ENCODE results near the gene ADAM8.

DNA sequence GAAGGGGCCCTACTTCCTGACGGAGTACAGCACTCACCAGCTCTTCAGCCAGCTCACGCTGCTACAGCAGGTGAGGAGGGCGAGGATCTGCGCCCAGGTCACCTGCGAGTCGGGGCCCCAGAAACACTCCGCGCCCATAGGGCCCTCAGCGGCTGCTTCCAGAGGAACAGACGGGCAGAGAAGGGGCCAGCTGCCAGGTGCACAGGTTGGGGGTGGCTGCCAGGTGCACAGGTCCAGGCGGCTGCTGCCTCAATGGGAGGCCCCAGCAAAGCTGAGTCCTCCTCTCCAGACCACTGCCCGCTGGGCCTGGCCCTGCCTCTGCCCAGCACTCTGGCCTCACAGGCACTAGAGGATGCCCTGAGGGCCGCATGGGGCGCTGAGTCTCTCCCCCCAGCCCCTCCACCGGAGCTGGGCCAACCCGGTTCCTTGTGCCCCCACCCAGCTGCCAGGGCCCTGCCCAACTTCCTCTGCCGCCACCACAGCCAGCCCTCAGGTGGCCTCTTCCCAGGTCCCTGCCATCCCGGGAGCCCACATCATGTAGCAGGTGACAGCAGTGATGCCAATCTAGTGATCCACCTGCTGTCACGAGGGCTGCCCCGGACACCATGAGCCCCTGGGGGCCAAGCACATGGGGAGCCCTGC lies 63.7 kb downstream of the ADAM8 start:
- TF ChIP-seq, protein P1, sequence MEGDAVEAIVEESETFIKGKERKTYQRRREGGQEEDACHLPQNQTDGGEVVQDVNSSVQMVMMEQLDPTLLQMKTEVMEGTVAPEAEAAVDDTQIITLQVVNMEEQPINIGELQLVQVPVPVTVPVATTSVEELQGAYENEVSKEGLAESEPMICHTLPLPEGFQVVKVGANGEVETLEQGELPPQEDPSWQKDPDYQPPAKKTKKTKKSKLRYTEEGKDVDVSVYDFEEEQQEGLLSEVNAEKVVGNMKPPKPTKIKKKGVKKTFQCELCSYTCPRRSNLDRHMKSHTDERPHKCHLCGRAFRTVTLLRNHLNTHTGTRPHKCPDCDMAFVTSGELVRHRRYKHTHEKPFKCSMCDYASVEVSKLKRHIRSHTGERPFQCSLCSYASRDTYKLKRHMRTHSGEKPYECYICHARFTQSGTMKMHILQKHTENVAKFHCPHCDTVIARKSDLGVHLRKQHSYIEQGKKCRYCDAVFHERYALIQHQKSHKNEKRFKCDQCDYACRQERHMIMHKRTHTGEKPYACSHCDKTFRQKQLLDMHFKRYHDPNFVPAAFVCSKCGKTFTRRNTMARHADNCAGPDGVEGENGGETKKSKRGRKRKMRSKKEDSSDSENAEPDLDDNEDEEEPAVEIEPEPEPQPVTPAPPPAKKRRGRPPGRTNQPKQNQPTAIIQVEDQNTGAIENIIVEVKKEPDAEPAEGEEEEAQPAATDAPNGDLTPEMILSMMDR (IDR thresholded peaks at IDR 0.05 in 2 of 3, conservative IDR thresholded peaks at IDR 0.05 in 1 of 3; ENCODE audit: control insufficient read depth in 2 of 3, extremely low read depth in 1 of 3, insufficient read depth in 1 of 3, low read depth in 3 of 3, low read length in 3 of 3): no peak
- TF ChIP-seq POLR2AphosphoS5 (IDR thresholded peaks at IDR 0.05; ENCODE audit: low read length): no peak
- TF ChIP-seq, protein P2, sequence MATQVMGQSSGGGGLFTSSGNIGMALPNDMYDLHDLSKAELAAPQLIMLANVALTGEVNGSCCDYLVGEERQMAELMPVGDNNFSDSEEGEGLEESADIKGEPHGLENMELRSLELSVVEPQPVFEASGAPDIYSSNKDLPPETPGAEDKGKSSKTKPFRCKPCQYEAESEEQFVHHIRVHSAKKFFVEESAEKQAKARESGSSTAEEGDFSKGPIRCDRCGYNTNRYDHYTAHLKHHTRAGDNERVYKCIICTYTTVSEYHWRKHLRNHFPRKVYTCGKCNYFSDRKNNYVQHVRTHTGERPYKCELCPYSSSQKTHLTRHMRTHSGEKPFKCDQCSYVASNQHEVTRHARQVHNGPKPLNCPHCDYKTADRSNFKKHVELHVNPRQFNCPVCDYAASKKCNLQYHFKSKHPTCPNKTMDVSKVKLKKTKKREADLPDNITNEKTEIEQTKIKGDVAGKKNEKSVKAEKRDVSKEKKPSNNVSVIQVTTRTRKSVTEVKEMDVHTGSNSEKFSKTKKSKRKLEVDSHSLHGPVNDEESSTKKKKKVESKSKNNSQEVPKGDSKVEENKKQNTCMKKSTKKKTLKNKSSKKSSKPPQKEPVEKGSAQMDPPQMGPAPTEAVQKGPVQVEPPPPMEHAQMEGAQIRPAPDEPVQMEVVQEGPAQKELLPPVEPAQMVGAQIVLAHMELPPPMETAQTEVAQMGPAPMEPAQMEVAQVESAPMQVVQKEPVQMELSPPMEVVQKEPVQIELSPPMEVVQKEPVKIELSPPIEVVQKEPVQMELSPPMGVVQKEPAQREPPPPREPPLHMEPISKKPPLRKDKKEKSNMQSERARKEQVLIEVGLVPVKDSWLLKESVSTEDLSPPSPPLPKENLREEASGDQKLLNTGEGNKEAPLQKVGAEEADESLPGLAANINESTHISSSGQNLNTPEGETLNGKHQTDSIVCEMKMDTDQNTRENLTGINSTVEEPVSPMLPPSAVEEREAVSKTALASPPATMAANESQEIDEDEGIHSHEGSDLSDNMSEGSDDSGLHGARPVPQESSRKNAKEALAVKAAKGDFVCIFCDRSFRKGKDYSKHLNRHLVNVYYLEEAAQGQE (IDR thresholded peaks at IDR 0.05; ENCODE audit: low read depth, low read length): no peak
- TF ChIP-seq, protein P3, sequence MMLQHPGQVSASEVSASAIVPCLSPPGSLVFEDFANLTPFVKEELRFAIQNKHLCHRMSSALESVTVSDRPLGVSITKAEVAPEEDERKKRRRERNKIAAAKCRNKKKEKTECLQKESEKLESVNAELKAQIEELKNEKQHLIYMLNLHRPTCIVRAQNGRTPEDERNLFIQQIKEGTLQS (IDR thresholded peaks at IDR 0.05; ENCODE audit: borderline replicate concordance, extremely low read depth, low read depth, low read length): no peak
- TF ChIP-seq FOS (IDR thresholded peaks at IDR 0.05; ENCODE audit: borderline replicate concordance, extremely low read depth, insufficient read length): no peak
- TF ChIP-seq, protein P4, sequence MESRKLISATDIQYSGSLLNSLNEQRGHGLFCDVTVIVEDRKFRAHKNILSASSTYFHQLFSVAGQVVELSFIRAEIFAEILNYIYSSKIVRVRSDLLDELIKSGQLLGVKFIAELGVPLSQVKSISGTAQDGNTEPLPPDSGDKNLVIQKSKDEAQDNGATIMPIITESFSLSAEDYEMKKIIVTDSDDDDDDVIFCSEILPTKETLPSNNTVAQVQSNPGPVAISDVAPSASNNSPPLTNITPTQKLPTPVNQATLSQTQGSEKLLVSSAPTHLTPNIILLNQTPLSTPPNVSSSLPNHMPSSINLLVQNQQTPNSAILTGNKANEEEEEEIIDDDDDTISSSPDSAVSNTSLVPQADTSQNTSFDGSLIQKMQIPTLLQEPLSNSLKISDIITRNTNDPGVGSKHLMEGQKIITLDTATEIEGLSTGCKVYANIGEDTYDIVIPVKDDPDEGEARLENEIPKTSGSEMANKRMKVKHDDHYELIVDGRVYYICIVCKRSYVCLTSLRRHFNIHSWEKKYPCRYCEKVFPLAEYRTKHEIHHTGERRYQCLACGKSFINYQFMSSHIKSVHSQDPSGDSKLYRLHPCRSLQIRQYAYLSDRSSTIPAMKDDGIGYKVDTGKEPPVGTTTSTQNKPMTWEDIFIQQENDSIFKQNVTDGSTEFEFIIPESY (IDR thresholded peaks at IDR 0.05): no peak
- TF ChIP-seq RB1 (IDR thresholded peaks at IDR 0.05; ENCODE audit: borderline replicate concordance): no peak
- TF ChIP-seq CEBPB (IDR thresholded peaks at IDR 0.05; ENCODE audit: borderline replicate concordance in 1 of 2, low read depth in 2 of 2, low read length in 2 of 2): no peak
- TF ChIP-seq POLR2A (IDR thresholded peaks at IDR 0.05; ENCODE audit: low read depth, low read length): no peak
- TF ChIP-seq, protein P5, sequence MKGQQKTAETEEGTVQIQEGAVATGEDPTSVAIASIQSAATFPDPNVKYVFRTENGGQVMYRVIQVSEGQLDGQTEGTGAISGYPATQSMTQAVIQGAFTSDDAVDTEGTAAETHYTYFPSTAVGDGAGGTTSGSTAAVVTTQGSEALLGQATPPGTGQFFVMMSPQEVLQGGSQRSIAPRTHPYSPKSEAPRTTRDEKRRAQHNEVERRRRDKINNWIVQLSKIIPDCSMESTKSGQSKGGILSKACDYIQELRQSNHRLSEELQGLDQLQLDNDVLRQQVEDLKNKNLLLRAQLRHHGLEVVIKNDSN (IDR thresholded peaks at IDR 0.05; ENCODE audit: borderline replicate concordance, extremely low read length, insufficient read depth, low read depth, low read length): no peak
- TF ChIP-seq EGR1 (IDR thresholded peaks at IDR 0.05; ENCODE audit: borderline replicate concordance in 1 of 2, low read depth in 2 of 2, low read length in 2 of 2): no peak
- TF ChIP-seq, protein P6, sequence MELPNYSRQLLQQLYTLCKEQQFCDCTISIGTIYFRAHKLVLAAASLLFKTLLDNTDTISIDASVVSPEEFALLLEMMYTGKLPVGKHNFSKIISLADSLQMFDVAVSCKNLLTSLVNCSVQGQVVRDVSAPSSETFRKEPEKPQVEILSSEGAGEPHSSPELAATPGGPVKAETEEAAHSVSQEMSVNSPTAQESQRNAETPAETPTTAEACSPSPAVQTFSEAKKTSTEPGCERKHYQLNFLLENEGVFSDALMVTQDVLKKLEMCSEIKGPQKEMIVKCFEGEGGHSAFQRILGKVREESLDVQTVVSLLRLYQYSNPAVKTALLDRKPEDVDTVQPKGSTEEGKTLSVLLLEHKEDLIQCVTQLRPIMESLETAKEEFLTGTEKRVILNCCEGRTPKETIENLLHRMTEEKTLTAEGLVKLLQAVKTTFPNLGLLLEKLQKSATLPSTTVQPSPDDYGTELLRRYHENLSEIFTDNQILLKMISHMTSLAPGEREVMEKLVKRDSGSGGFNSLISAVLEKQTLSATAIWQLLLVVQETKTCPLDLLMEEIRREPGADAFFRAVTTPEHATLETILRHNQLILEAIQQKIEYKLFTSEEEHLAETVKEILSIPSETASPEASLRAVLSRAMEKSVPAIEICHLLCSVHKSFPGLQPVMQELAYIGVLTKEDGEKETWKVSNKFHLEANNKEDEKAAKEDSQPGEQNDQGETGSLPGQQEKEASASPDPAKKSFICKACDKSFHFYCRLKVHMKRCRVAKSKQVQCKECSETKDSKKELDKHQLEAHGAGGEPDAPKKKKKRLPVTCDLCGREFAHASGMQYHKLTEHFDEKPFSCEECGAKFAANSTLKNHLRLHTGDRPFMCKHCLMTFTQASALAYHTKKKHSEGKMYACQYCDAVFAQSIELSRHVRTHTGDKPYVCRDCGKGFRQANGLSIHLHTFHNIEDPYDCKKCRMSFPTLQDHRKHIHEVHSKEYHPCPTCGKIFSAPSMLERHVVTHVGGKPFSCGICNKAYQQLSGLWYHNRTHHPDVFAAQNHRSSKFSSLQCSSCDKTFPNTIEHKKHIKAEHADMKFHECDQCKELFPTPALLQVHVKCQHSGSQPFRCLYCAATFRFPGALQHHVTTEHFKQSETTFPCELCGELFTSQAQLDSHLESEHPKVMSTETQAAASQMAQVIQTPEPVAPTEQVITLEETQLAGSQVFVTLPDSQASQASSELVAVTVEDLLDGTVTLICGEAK (IDR thresholded peaks at IDR 0.05; ENCODE audit: borderline replicate concordance): no peak
